ENCODE measurements around the gene CRIP3.

CRIP3 gene

GRCh38 chr6:43295456-43295855 is 13.2 kb downstream of the CRIP3 start:
- in situ Hi-C loops (cut with MboI; ENCODE audit: low pct_unique_long_range_greater_than_20kb, low sequenced_read_pairs, unreplicated experiment) = no loop called here
- no peak for DNase-seq (ENCODE audit: low spot score)
- no peak for TF ChIP-seq CTCF (IDR thresholded peaks at IDR 0.05; ENCODE audit: extremely low read depth, insufficient read depth, missing control alignments)

DNA sequence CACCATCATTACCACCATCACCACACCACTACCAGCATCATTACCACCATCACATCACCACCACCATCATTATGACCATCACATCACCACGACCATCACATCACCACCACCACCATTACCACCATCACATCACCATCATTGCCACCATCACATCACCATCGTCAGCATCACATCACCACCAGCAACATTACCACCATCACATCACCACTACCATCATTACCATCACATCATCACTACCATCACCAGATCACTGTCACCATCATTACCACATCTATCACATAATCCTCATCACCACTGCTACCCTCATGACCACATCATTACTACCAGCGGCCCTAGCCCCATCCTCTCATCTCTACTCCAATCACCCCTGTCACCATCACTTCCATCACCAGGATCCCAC is 14.1 kb downstream of the CRIP3 start:
- in situ Hi-C loops (cut with MboI; ENCODE audit: low pct_unique_long_range_greater_than_20kb, low sequenced_read_pairs, unreplicated experiment) = no loop called here
- no peak for TF ChIP-seq CTCF (IDR thresholded peaks at IDR 0.05; ENCODE audit: extremely low read depth, insufficient read depth, missing control alignments)
- DNase-seq (ENCODE audit: low spot score) = no peak

GRCh38 chr6:43293698-43294097 is 14.9 kb downstream of the CRIP3 start:
- in situ Hi-C loops (cut with MboI; ENCODE audit: low pct_unique_long_range_greater_than_20kb, low sequenced_read_pairs, unreplicated experiment) = no loop called here
- TF ChIP-seq CTCF (IDR thresholded peaks at IDR 0.05; ENCODE audit: extremely low read depth, insufficient read depth, missing control alignments) = no peak
- DNase-seq (ENCODE audit: low spot score) = no peak

DNA sequence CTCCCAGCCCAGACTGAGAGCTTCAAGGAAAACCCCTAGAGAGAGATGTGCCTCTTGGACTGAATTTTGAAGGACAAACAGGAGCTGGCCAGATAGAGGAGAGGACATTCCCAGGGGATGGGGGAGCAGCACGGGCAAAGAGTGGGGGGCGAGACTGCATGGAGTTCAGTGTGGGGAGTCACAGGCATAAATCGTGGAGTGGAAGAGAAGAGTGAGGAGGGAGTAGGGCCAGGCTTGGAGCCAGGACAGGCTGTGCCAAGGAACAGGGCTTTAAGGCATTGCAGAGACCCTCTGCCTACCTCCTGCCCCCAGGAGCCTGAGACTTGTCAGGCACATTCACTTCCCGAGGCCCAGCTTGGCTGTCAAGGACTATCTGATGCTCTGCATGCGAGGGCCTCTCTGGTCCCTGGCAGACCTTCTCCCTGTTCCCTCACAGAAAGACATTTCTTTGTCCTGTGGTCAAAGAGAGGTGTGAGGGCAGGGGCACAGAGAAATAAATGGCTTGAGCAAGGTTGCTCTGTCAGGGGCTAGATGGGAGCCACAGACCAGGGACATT is 15.8 kb downstream of the CRIP3 start:
- no peak for DNase-seq (ENCODE audit: low spot score)
- in situ Hi-C loops (cut with MboI; ENCODE audit: low pct_unique_long_range_greater_than_20kb, low sequenced_read_pairs, unreplicated experiment) = no loop called here
- TF ChIP-seq CTCF (IDR thresholded peaks at IDR 0.05; ENCODE audit: extremely low read depth, insufficient read depth, missing control alignments) = no peak

DNA sequence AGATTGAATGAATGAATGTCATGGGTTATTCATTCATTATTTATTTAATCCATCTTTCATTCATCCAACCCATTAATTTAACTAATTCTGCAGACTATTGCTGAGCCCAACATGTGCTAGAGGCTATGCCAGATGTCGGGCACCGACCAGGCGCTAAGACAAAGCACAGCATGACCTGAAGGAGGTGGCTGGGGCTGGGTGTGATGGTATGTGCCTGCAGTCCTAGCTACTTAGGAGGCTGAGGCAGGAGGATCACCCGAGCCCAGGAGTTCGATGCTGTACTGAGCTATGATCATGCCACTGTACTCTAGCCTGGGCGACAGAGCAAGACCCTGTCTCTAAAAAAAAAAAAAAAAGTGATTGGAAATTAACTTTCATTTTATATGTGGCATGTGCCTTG is 16.3 kb downstream of the CRIP3 start:
- DNase-seq (ENCODE audit: low spot score) = no peak
- in situ Hi-C loops (cut with MboI; ENCODE audit: low pct_unique_long_range_greater_than_20kb, low sequenced_read_pairs, unreplicated experiment) = no loop called here
- no peak for TF ChIP-seq CTCF (IDR thresholded peaks at IDR 0.05; ENCODE audit: extremely low read depth, insufficient read depth, missing control alignments)

- DNase-seq (ENCODE audit: low spot score) = no peak
- no peak for TF ChIP-seq CTCF (IDR thresholded peaks at IDR 0.05; ENCODE audit: extremely low read depth, insufficient read depth, missing control alignments)
- in situ Hi-C loops (cut with MboI; ENCODE audit: low pct_unique_long_range_greater_than_20kb, low sequenced_read_pairs, unreplicated experiment) = no loop called here
These were observed 16.9 kb downstream of the CRIP3 start for GRCh38 chr6:43291708-43292107.

- in situ Hi-C loops (cut with MboI; ENCODE audit: low pct_unique_long_range_greater_than_20kb, low sequenced_read_pairs, unreplicated experiment) = no loop called here
These were observed 17.7 kb downstream of the CRIP3 start for GRCh38 chr6:43290905-43291355.

More at GRCh38 chr6:43290905-43291355, 17.7 kb downstream of the CRIP3 start:
- no peak for TF ChIP-seq CTCF (IDR thresholded peaks at IDR 0.05; ENCODE audit: extremely low read depth, insufficient read depth, missing control alignments)
- DNase-seq (ENCODE audit: low spot score) = no peak

Measured in GM13977 (cell line).